A549 treated with Hydrocortisone at 1 μM for 4 hours (cell line): ENCODE measurements around the gene NCKAP1. TPM values are rescaled to one million over a fixed set of nuclear protein-coding genes. Genes with fewer than 3 reads are reported as not detected.

Source experiments
- total RNA-seq: library from RNA; stranded (reverse); fragments of 200-300 nt; extraction: Qiagen RNA extraction; gene quantifications from 5 replicates; pipeline ENCODE4 v1.2.3, GENCODE V29; 2022

Gene NCKAP1, protein sequence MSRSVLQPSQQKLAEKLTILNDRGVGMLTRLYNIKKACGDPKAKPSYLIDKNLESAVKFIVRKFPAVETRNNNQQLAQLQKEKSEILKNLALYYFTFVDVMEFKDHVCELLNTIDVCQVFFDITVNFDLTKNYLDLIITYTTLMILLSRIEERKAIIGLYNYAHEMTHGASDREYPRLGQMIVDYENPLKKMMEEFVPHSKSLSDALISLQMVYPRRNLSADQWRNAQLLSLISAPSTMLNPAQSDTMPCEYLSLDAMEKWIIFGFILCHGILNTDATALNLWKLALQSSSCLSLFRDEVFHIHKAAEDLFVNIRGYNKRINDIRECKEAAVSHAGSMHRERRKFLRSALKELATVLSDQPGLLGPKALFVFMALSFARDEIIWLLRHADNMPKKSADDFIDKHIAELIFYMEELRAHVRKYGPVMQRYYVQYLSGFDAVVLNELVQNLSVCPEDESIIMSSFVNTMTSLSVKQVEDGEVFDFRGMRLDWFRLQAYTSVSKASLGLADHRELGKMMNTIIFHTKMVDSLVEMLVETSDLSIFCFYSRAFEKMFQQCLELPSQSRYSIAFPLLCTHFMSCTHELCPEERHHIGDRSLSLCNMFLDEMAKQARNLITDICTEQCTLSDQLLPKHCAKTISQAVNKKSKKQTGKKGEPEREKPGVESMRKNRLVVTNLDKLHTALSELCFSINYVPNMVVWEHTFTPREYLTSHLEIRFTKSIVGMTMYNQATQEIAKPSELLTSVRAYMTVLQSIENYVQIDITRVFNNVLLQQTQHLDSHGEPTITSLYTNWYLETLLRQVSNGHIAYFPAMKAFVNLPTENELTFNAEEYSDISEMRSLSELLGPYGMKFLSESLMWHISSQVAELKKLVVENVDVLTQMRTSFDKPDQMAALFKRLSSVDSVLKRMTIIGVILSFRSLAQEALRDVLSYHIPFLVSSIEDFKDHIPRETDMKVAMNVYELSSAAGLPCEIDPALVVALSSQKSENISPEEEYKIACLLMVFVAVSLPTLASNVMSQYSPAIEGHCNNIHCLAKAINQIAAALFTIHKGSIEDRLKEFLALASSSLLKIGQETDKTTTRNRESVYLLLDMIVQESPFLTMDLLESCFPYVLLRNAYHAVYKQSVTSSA
- 87.8 to 113 TPM (median 105 TPM) in 5 replicates for total RNA-seq

DNA sequence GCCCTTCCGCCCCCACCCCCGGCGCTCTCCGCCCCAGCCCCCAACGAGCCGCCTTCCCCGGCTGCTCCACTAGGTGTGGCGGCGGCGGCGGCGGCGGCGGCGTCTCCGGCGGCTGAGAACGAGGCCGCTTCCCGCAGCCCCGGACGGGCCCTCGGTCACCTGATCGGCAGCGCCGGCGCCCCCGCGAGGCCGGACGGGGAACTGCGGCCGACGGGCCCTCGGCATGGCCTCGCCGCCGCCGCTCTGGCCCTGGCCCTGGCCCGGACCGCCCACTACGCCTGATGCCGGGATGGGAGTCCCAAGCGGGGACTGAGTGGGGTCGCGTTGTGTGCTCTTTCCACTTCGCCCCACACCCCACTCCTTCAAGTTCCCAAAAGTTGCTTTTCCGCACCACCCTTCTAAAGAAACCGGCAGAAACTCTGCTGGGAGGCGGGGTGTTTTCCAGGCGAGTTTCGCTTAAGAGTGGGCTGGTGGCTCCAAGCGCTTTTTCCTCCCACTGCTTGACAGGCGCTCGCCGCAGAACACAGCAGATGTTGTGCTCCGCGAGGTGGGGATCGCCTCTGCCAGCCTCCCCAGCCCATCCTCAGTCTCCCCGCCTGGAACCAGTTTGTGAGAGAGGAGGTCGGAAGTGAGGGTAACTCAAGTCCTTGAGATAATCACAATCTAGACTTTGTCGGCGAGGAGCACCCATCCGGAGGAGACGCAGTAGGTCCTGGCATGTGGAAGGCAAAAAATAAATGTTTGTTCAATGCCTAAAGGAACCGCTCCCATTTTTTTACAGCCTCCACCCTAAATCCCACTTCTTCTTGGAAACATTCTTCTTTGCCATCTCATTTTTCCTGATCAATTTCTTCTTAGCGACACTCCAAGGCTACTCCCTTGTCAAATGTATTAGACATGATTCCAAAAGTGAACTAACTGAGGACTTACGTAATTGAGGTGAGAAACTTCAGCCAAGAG is at the start of gene NCKAP1:
Gene NCKAP1, minus strand, starts transcription at position 117 of the 960 bp plus-strand sequence. CDS start 358 bp downstream, outside the sequence.

DNA sequence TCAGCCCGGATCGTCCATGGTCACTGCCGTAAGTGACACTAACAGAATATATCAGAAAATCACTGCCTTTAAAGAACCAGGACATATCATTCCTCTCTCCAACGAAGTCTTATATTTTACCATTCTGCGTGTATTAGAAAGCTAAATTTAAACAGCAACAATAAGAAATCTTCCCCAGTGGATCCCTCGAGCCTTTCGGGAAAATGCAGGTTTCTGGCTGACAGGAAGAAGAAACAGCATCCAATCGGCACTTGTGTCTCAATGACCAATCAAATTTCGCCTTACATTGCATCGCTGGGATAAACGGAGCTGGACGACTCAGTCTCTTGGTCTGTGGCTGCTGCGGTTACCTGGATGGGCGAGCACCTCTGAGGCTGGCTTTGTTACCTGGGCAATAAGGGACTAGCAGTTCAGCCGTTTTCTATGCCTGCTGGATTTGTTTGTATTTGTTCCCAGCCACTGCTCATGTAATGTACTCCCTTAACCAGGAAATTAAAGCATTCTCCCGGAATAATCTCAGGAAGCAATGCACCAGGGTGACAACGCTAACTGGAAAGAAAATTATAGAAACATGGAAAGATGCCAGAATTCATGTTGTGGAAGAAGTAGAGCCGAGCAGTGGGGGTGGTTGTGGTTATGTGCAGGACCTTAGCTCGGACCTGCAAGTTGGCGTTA is 40.3 kb upstream of the NCKAP1 start, which contains the start of gene DUSP19:
Gene DUSP19, plus strand, starts transcription at position 284 of the 675 bp plus-strand sequence. Its CDS starts 187 bp downstream, at position 471.

DNA sequence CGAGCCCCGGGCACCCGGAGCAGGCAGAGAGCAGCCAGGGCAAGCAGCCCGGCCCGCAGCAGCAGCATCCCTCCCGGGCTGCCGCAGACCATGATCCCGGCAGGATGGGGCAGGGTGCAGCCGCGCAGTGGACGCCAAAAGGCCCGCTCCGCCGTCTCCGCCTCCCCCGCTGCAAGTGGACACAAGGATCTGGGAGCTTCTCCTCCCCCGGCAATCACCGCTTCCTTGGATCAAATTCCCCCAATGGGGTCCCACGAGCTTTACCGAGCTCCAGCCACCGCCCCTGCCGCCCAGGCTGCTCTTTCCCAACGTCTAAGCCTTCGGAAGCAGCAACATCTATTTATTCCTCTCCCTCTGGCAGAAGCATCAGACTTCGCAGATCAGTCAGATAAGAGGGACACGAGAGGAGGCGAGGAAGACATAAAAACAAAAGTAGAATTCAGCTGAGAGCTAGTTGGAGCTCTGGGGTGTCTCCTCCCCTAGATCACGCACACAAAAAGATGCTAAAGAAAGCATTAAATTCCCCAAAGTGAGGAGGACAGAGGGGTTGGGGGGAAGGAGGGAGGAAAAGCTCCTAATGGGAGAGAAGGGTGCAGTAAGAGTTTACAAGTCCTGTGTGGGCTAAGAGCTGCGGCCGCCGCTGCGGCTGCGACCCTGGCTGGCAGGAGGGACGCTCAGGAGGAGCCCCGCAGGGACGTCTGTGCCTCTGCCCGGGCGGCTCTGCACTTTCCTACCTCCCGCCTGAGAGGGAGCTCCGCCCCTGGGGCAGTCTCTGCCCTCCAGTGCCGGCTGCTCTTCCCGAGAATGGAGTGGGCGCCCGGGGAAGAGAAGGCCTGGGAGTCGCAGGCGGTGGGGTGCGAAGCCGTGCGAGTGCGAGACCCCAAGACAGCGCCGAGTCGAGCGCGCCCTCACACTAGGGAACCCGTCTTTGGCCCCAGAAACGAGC is 171.5 kb downstream of the NCKAP1 start, which contains the start of gene FRZB:
Gene FRZB, minus strand, starts transcription at position 177 of the 946 bp plus-strand sequence. Its CDS starts 85 bp downstream, at position 92.

Other genes starting within 250 kb of the NCKAP1 start
- gene FRZB, start 171.8 kb downstream of the NCKAP1 start, total RNA-seq: 0.03 to 0.10 TPM (median 0.08 TPM) in 5 replicates
- gene DUSP19, start 40.3 kb upstream of the NCKAP1 start, total RNA-seq: 0.34 to 1.1 TPM (median 0.73 TPM) in 5 replicates
- 29.5 to 42.6 TPM (median 31.3 TPM) in 5 replicates for gene NUP35, start 86.0 kb upstream of the NCKAP1 start, total RNA-seq